Erythroblast (primary cell): ENCODE measurements around the gene MIPOL1.
A peak's percentile ranks its signal among the peaks of the same experiment; 100 is the strongest.

Source experiments
- DNase-seq, 2 experiments: peaks; one replicate each; lab custom pipeline; 2025; lab: John Stamatoyannopoulos, UW
- GATA1 ChIP-seq: IDR thresholded peaks from 2 replicates; pipeline ENCODE4 v1.6.1; 2011; ENCODE audit warnings: low read depth, mild to moderate bottlenecking, control low read depth, low read length, moderate library complexity
- POLR2A ChIP-seq: IDR thresholded peaks from 2 replicates; pipeline ENCODE4 v1.6.1; 2011; ENCODE audit warnings: mild to moderate bottlenecking, low read length

Gene MIPOL1

GRCh38 chr14:37594238-37594970 is 396.7 kb downstream of the MIPOL1 start:
- no peak for TF ChIP-seq POLR2A
- TF ChIP-seq GATA1 = no peak
- DNase-seq = peak; percentile 80 to 84

- no peak for TF ChIP-seq GATA1
- TF ChIP-seq POLR2A = no peak
- peak; percentile 42 to 53 for DNase-seq
These were observed 397.5 kb downstream of the MIPOL1 start, which contains the start of the genes FOXA1 and TTC6 for GRCh38 chr14:37594971-37595808. TSS of gene FOXA1 (minus strand) at chr14:37595249. CDS start at chr14:37594972, 277 bp downstream. TSS of gene TTC6 (plus strand) at chr14:37595629. CDS start at chr14:37622065, 26,436 bp downstream.

DNA sequence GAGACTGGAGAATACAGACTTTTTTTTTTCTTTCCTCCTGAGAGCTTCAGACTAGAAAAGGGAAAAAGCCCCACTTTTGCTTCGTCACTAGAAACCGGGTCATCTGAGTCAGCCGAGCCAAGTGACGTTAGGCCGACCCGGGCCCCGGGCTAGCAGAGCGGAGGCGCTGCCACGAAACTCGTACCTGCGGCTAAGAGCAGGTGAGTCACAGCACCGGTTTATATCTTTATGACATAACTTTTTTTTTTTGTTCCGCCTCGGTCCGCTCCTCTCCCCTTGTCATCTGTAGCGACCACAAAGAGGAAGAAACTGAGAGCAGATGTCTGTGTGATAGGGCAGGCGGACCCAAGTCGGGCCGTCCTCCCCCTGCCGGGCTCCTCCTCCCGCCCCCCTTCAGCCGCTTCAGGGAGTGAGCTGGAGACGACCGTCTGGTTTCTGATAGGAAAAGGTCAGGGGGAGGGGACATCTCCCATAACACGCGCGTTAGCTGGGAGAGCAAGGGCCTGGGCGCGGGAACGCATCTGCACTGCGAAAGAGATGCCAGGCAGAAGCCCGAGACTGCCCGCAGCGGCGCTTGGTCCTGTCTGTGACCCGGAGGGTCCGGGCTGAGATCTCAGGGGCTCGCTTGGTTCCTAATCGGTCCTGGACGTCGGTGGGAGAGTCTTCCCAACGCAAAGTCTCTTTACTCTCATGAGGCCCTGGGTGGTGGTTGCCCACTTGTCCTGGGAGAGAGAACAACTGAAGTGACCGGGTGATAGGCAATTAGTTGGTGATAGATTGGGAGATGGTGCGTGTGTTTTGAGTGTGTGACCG is 398.3 kb downstream of the MIPOL1 start:
- no peak for TF ChIP-seq POLR2A
- TF ChIP-seq GATA1 = no peak
- DNase-seq = peak in 1 of 2 experiments; percentile 40

DNA sequence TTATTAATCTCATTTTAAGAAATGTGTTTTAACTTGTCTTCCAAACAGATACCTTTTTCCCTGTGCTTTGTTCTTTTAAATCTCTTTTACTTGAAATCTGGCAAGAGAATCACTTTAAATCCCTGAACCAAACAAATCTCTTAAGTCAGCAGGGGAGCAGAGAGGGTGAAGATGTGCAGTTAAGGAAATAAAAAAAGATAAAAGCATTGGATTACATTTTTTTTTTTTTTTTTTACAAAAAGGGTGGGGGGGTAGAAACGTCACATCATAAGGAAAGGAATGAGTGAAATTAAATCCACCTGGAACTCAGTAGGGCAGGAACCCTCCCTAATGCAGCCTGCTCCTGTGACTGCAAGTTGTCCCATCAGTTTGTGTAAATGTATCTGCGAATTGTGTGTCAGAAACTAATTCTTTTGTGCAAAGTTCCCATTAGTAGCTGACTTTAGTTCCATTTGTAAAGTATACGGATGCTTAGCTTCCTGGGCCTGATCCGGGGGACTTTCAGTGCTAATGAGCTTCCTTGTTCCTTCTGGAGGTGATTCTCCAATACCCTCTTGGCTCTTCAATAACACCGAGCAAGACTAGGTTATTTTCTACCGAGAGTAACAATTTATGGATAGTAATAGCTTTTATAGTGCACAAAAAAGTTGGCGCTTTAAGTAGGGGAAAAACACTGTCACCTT is 399.2 kb downstream of the MIPOL1 start:
- TF ChIP-seq POLR2A (no peak), GATA1 (no peak)
- no peak for DNase-seq

DNA sequence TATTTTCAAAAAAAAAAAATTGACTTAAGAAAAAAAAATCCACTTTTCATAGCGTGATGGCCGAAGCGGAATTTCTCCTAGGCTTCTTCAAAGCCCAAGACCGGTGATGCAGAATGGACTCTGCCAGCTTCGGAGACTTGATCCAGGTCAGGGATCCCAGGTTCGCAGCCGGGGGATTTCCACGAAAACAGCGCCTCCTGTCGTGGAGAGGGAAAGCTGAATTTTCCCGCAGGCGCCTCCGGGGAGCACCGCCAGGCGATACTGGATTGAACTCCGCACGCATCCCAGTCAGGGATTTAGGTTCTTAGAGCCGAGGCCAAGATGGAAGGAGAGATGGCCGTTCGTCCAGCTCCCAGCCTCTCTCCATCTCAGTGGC is 399.8 kb downstream of the MIPOL1 start:
- TF ChIP-seq GATA1 (no peak), POLR2A (no peak)
- peak in 1 of 2 experiments; percentile 16 for DNase-seq

DNA sequence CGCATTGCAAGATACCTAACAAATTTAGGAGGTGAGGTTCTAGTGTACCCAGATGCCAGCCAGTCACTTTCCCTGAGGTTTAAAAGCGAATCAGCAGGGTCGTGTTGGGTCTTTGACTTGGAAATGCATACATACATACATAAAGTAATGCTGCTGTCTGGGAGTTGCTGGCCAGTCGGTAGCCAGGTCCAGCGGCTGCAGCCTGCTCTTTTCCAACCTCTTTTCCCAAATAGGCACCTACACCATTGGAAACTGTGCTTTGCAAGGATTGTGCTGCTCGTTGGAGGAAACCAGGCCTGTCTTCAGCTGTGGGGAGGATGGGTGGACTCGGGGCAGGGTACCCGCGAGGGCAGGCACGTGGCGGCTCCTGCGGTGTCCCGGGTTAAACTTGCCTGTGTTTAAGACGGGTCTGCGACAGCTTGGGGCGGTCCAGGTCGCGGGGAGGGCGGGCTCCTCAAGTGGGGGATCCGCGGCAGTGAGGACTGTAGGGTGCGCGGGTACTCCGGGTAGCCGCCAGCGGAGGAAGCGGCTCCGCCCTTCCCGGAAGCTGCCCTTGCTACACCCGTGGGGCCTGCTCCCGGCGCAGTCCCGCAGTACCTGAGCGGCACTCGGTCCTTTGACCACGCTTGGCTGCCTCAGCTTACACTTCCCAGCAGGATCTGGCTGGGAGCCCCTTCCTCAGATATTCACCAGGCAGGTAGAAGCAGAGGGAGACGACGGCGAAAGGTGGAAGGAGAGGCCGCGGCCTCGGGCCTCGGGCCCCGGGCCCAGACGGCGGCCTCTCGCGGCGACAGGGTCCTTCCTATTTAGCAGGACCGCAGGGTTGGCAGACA is 400.4 kb downstream of the MIPOL1 start:
- peak in 1 of 2 experiments; percentile 10 for DNase-seq

DNA sequence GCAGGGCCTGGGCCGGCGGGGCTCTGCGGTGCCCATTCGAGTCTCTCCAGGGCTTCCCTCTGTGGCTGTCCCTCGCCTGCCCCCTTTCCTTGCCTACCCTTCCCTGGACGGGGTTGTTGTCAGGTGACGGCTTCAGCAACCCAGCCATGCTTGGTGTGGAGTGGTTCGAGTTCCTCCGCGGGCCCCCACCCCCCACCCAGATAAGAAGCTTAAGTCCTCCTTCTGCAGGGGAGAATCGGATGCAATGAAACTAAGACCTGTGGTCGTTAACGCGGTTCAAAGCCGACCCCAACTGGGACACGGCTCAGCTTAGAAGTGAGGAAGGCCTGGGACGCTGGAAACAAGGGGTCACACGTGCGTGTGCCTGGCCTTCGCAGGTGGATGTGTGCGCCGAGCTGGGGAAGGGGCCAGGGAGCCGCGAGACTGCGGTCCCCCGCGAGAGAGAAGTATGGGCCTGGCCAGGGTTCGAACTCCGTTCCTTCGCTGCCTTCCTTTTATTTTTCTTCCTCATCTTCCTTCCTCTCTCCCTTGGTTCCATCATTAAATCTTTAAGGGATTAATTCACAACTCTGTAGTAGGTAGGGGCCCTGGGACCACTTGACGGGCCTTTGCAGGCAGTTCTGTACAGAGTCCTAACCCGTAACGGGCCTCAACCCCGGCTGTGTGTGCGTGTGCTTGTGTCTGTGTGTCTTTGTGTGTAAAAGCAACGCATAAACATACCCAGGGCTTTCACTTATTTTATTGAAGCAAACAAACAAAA is 401.2 kb downstream of the MIPOL1 start:
- no peak for DNase-seq
- TF ChIP-seq GATA1 = no peak
- no peak for TF ChIP-seq POLR2A

More for the DNA sequence above, 400.4 kb downstream of the MIPOL1 start:
- TF ChIP-seq GATA1 (no peak), POLR2A (no peak)

- TF ChIP-seq POLR2A (no peak), GATA1 (no peak)
These were observed 402.0 kb downstream of the MIPOL1 start for GRCh38 chr14:37599507-37600368.

GRCh38 chr14:37600880-37601741 is 403.4 kb downstream of the MIPOL1 start:
- no peak for DNase-seq
- TF ChIP-seq GATA1 (no peak), POLR2A (no peak)

More at GRCh38 chr14:37599507-37600368, 402.0 kb downstream of the MIPOL1 start:
- DNase-seq = no peak

DNA sequence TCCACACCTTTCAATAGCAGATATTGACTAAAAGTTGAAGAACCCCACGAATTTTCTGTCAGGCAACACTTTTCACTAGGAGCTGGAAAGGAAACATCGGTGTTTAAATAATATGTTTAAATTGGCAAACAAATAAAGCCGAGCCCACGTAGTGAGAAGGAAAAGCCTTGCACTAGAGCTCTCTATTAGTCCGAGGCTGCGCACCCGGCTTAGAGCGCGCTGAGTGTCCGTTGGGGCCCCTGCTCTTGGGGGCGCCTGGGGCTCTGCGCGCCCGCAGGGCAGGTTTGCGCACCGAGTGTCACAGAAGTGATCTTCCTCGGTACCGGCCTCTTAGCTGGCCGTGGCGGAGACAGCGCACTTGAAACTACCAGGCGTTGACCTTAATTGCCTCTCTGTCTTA is 404.1 kb downstream of the MIPOL1 start:
- no peak for DNase-seq
- TF ChIP-seq GATA1 (no peak), POLR2A (no peak)
